PC-3 (cell line): ENCODE data around the gene AKAP8.

ENCODE experiments used
- EZH2 ChIP-seq: fragments of 300-600 bp; sonication (generic); IDR thresholded peaks from one replicate; pipeline ENCODE4 v1.6.1; 2017; ENCODE audit warnings: antibody characterized with exemption, mild to moderate bottlenecking, low read length; ENCODE audit not compliant: unreplicated experiment
- EZH2phosphoT487 ChIP-seq: fragments of 300-600 bp; sonication (generic); IDR thresholded peaks from 2 replicates; pipeline ENCODE4 v1.6.1; 2018; ENCODE audit warnings: mild to moderate bottlenecking, antibody characterized with exemption, low read length, borderline replicate concordance
- TF ChIP-seq, protein P1 (sequence below): fragments of 300-600 bp; sonication (generic); conservative IDR thresholded peaks from 2 replicates; pipeline ENCODE4 v1.5.1; 2017; ENCODE audit warnings: antibody characterized with exemption, low read depth, mild to moderate bottlenecking, low read length

DNA sequence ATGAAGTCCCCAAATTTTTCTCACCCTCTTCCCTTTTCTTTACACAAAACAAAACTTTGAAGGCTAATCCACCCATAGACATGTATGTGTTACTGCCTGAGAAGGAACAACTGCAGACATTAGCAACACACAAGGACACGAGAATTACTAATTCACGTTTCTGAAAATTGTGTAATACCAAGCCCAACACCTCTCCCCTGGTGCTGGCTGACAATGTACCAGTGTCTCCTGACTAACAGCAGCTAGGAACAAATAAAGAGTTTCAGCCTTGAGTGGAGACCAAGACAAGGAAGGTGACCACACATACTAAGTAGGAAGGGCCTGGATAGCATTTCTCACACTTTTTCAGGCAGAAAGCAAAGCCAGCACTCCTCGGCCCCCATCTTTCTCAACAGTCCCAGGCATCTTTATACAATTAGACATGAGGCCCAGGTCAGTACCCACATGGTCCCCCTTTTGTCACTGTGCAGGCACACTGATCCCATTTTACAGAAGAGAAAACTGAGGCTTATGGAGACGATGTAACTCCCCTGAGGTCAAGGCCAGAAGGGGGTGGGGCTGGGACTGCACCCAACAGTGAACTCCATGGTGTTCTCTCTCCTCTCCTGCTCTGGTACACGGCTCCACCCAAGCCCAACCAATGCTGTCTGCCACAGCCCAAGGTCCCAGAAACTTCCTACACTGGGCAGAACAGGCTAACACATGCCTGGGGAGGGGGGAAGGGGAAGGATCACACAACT lies 55.9 kb downstream of the AKAP8 start:
- TF ChIP-seq EZH2, result no peak
- TF ChIP-seq, protein P1, sequence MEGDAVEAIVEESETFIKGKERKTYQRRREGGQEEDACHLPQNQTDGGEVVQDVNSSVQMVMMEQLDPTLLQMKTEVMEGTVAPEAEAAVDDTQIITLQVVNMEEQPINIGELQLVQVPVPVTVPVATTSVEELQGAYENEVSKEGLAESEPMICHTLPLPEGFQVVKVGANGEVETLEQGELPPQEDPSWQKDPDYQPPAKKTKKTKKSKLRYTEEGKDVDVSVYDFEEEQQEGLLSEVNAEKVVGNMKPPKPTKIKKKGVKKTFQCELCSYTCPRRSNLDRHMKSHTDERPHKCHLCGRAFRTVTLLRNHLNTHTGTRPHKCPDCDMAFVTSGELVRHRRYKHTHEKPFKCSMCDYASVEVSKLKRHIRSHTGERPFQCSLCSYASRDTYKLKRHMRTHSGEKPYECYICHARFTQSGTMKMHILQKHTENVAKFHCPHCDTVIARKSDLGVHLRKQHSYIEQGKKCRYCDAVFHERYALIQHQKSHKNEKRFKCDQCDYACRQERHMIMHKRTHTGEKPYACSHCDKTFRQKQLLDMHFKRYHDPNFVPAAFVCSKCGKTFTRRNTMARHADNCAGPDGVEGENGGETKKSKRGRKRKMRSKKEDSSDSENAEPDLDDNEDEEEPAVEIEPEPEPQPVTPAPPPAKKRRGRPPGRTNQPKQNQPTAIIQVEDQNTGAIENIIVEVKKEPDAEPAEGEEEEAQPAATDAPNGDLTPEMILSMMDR, result no peak
- no peak for TF ChIP-seq EZH2phosphoT487
